Adrenal gland (tissue), 12 donors: ENCODE measurements around the gene ACAP3. TPM values are rescaled to one million over a fixed set of nuclear protein-coding genes. Genes with fewer than 3 reads are reported as not detected.

Source experiments
- DNase-seq, 7 donors: peaks; one replicate each; pipeline ENCODE4 v3.0.0-alpha.2; 2019 to 2020
- H3K27ac ChIP-seq, 5 donors: fragments of 200-600 bp; sonication (generic) in 4 of 5; 1 replicate in 3 of 5; 2 replicates in 2 of 5; pipeline versions ENCODE4 v1.5.1 to v1.8.0; 2016 to 2020; ENCODE audit warnings: mild to moderate bottlenecking in 1 of 5
- H3K27me3 ChIP-seq: fragments of 200-600 bp; 2 replicates; pipeline ENCODE4 v1.8.0; 2021
- H3K36me3 ChIP-seq, 2 donors: fragments of 200-600 bp; replicated peaks in 1 of 2; 1 replicate in 1 of 2; 2 replicates in 1 of 2; pipeline versions ENCODE4 v1.5.1 to v1.8.0; 2018 to 2022
- H3K4me1 ChIP-seq, 2 donors: fragments of 200-600 bp; replicated peaks in 1 of 2; 1 replicate in 1 of 2; 2 replicates in 1 of 2; pipeline versions ENCODE4 v1.5.1 to v1.8.0; 2018 to 2021
- H3K4me3 ChIP-seq, 4 donors: fragments of 200-600 bp; sonication (generic) in 3 of 4; one replicate each; pipeline ENCODE4 v1.5.1; 2016 to 2018
- H3K9me3 ChIP-seq, 3 donors: fragments of 200-600 bp; sonication (generic) in 1 of 3; replicated peaks in 1 of 3; 1 replicate in 2 of 3; 2 replicates in 1 of 3; pipeline versions ENCODE4 v1.5.1 to v1.8.0; 2016 to 2021
- POLR2A ChIP-seq, 2 donors: fragments of 450-650 bp; IDR thresholded peaks; one replicate each; pipeline ENCODE4 v1.6.1; 2017; ENCODE audit warnings: antibody characterized with exemption in 2 of 2, mild to moderate bottlenecking in 2 of 2, moderate library complexity in 1 of 2
- WGBS, 4 donors: extraction: QIAGEN DNeasy Blood & Tissue Kit in 2 of 4; methylation state at CpG; one replicate each; pipeline versions ENCODE4 v1.1.5 to v1.1.7; 2013 to 2017; 5-methylcytosine and 5-hydroxymethylcytosine counted together
- intact Hi-C, 2 donors: fragments of 100-400 bp; cut with DNase I; formaldehyde crosslinking; loops; one replicate each; pipeline versions ENCODE4 v1.14.1 to v1.15.0; 2022 to 2023
- polyA plus RNA-seq, 3 donors: library from polyadenylated mRNA; stranded (reverse); fragments of 200-250 nt in 2 of 3; fragments of 350-450 nt in 1 of 3; fragmentation: Illumina TruSeq in 1 of 3; extraction: RNeasy Lipid Tissue Mini Kit (QIAGEN cat#74804) in 1 of 3; gene quantifications; one replicate each; pipeline ENCODE4 v1.2.3, GENCODE V29; 2013 to 2014
- total RNA-seq, 9 donors: library from RNA; depleted of rRNA in 4 of 9; stranded (reverse); fragments of >200 nt in 4 of 9; fragments of 120-200 nt in 1 of 9; fragmentation: NEBNext Ultra II Directional in 1 of 9; extraction: Animal tissue kit (Norgen Biotek cat#: 25700) in 1 of 9; gene quantifications; one replicate each; pipeline versions ENCODE4 v1.1.0 to v1.2.4, GENCODE V29; 2013 to 2023
- TF ChIP-seq, protein P1 (sequence below), 6 experiments: fragments of 450-650 bp in 4 of 6; fragments of 200-600 bp in 2 of 6; sonication (generic) in 1 of 6; IDR thresholded peaks; 1 replicate in 5 of 6; 2 replicates in 1 of 6; pipeline versions ENCODE4 v1.5.1 to v1.8.0; 2016 to 2021; ENCODE audit warnings: antibody characterized with exemption in 6 of 6, mild to moderate bottlenecking in 2 of 6, moderate library complexity in 1 of 6
- donor health status: healthy with polysubstance abuse.
- donor health status: Bipolar disorder and iron deficiency.
- donor health status: DM: yes; HTN: yes; CAD: no.
- donor health status: DM: no; HTN: no; CAD: no.
- donor health status: DM: no; HTN: no; CAD: no.
- donor health status: DM: yes; HTN: yes; CAD: no.

The ACAP3 gene
- total and polyA plus RNA-seq, 12 donors, result 5.0 to 385 (median 40.8) TPM

- intact Hi-C loops, result no loop called here
- Histone ChIP-seq H3K27me3 (no peaks in the 10 kb centered on the region), H3K9me3 (no peaks in the 10 kb centered on the region), H3K4me3 (no peak overlapping the region), H3K27ac (no peak overlapping the region), H3K4me1 (peaks cover 10 to 12% of the 10 kb centered on the region in 2 donors), H3K36me3 (peaks cover 0 to 64% of the 10 kb centered on the region in 2 donors)
- no peak for DNase-seq
- TF ChIP-seq POLR2A (IDR thresholded peaks at IDR 0.05), result no peak
- TF ChIP-seq, protein P1, sequence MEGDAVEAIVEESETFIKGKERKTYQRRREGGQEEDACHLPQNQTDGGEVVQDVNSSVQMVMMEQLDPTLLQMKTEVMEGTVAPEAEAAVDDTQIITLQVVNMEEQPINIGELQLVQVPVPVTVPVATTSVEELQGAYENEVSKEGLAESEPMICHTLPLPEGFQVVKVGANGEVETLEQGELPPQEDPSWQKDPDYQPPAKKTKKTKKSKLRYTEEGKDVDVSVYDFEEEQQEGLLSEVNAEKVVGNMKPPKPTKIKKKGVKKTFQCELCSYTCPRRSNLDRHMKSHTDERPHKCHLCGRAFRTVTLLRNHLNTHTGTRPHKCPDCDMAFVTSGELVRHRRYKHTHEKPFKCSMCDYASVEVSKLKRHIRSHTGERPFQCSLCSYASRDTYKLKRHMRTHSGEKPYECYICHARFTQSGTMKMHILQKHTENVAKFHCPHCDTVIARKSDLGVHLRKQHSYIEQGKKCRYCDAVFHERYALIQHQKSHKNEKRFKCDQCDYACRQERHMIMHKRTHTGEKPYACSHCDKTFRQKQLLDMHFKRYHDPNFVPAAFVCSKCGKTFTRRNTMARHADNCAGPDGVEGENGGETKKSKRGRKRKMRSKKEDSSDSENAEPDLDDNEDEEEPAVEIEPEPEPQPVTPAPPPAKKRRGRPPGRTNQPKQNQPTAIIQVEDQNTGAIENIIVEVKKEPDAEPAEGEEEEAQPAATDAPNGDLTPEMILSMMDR (IDR thresholded peaks at IDR 0.05), result no peak
- WGBS, 4 donors, result 90 to 93% (median 91%) methylated on average over 22 to 49 of the region's 49 CpGs
Observed at GRCh38 chr1:1312450-1313314, 5.0 kb upstream of the ACAP3 start.

DNA sequence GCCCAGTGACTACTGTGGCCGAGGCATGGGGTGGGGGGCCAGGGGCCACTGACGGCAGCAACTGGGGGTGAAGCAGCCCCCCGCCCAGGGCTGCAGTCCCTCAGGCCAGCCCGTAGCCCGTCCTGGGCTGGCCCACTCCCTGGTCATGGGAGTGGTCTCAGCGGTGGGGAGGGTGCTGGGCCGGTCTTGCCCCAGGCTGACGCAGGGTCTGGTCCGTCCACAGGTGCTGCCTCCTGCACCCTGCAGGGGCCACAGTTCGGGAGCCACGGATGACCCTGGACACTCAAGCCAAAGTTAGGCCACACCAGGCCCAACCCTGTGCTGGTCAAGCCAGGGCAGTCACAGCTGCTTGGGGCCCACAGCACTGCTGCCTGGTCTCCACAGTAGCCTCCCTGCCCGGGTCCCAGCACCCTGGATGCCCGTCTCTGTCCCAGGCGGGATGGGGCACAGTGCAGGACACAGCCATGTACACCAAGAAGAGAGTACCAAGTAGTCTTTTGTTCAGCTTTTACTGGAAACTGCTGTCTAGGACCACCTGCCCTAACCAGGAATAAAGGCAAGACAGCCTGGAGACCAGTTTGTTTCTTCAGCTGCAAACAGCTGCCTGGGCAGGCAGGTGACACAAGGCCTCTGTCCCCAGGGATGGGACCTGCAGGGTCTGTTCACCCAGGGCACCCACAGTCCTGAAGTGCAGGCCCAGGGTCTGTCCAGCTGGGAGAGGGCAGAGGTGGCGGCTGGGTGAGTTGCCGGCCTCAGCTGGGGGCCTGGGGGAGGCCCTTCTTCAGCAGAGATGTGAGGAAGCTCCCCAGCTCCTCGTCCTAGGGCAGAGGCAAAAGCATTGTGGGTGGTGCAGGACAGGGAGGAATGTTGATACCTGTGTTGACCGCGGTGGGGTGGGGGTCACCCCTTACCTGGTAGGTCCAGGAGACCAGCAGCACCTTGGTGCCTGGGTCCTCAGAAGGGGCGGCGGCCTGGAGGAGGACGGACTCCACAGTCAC lies 3.7 kb upstream of the ACAP3 start:
- no peak overlapping the region for H3K27ac ChIP-seq
- intact Hi-C loops, result no loop called here
- no peaks in the 10 kb centered on the region for H3K9me3 ChIP-seq
- TF ChIP-seq, protein P1 (IDR thresholded peaks at IDR 0.05), result no peak
- TF ChIP-seq POLR2A (IDR thresholded peaks at IDR 0.05), result no peak
- H3K4me1 ChIP-seq, result peaks cover 18 to 19% of the 10 kb centered on the region in 2 donors
- no peaks in the 10 kb centered on the region for H3K27me3 ChIP-seq
- 81 to 92% (median 90%) methylated on average over 8 to 22 of the region's 22 CpGs for WGBS, 4 donors
- DNase-seq, result no peak
- peaks cover 0 to 60% of the 10 kb centered on the region in 2 donors for H3K36me3 ChIP-seq
- no peak overlapping the region for H3K4me3 ChIP-seq

- no peak overlapping the region for H3K27ac ChIP-seq
- intact Hi-C loops, result no loop called here
- H3K36me3 ChIP-seq, result peaks cover 0 to 54% of the 10 kb centered on the region in 2 donors
Observed at GRCh38 chr1:1310476-1311053, 2.8 kb upstream of the ACAP3 start.

More at GRCh38 chr1:1310476-1311053, 2.8 kb upstream of the ACAP3 start:
- no peak for DNase-seq
- 85 to 93% (median 88%) methylated on average over 15 to 21 of the region's 21 CpGs for WGBS, 4 donors
- Histone ChIP-seq H3K4me1 (peaks cover 25 to 28% of the 10 kb centered on the region in 2 donors), H3K27me3 (no peaks in the 10 kb centered on the region), H3K4me3 (no peak overlapping the region), H3K9me3 (no peaks in the 10 kb centered on the region)
- TF ChIP-seq, protein P1 (IDR thresholded peaks at IDR 0.05), result no peak
- no peak for TF ChIP-seq POLR2A (IDR thresholded peaks at IDR 0.05)
